ENCODE data around the gene CD48.
A peak's percentile ranks its signal among the peaks of the same experiment; 100 is the strongest.

The CD48 gene

GRCh38 chr1:160629286-160630210 lies 82.1 kb downstream of the CD48 start:
- Histone ChIP-seq H3K4me3 (ENCODE audit: low read depth, low read length) (no peak overlapping the region), H3K9ac (no peak overlapping the region), H3K9me3 (ENCODE audit: control insufficient read depth, low read length) (no peaks in the 10 kb centered on the region), H3K27ac (no peak overlapping the region), H3K27me3 (ENCODE audit: control insufficient read depth, insufficient read depth, low read length) (no peaks in the 10 kb centered on the region), H3K4me2 (ENCODE audit: low read length) (no peak overlapping the region), H3K79me2 (no peaks in the 10 kb centered on the region), H2AFZ (peak overlapping the region; percentile 38), H3K36me3 (ENCODE audit: control insufficient read depth, insufficient read depth, low read length) (no peaks in the 10 kb centered on the region), H3K4me1 (peaks cover 4% of the 10 kb centered on the region)
- TF ChIP-seq CTCF (IDR thresholded peaks at IDR 0.05), result no peak

GRCh38 chr1:160628799-160629263 lies 82.8 kb downstream of the CD48 start:
- TF ChIP-seq CTCF (IDR thresholded peaks at IDR 0.05), result no peak
- Histone ChIP-seq H3K9me3 (ENCODE audit: control insufficient read depth, low read length) (no peaks in the 10 kb centered on the region), H2AFZ (no peak overlapping the region), H3K27me3 (ENCODE audit: control insufficient read depth, insufficient read depth, low read length) (no peaks in the 10 kb centered on the region), H3K36me3 (ENCODE audit: control insufficient read depth, insufficient read depth, low read length) (no peaks in the 10 kb centered on the region), H3K9ac (no peak overlapping the region), H3K4me1 (peaks cover 4% of the 10 kb centered on the region), H3K4me3 (ENCODE audit: low read depth, low read length) (no peak overlapping the region), H3K27ac (no peak overlapping the region), H3K79me2 (no peaks in the 10 kb centered on the region), H3K4me2 (ENCODE audit: low read length) (no peak overlapping the region)
